ENCODE measurements around the gene KCNQ5.

Gene KCNQ5

GRCh38 chr6:72640615-72640930 lies 18.7 kb downstream of the KCNQ5 start:
- DNase-seq, result no peak

GRCh38 chr6:72642435-72642834 lies 20.6 kb downstream of the KCNQ5 start:
- DNase-seq, result no peak

- no peak for DNase-seq
Measured at GRCh38 chr6:72643214-72643613, 21.4 kb downstream of the KCNQ5 start.

- no peak for DNase-seq
Measured at GRCh38 chr6:72646604-72647485, 25.0 kb downstream of the KCNQ5 start.

GRCh38 chr6:72647489-72647888 lies 25.6 kb downstream of the KCNQ5 start:
- no peak for DNase-seq

- DNase-seq, result peak; percentile 39 to 51
Measured at GRCh38 chr6:72649032-72649984, 27.4 kb downstream of the KCNQ5 start.

- no peak for DNase-seq
Measured at GRCh38 chr6:72650081-72650745, 28.3 kb downstream of the KCNQ5 start.

GRCh38 chr6:72651174-72651573 lies 29.3 kb downstream of the KCNQ5 start:
- DNase-seq, result no peak

- DNase-seq, result no peak
Measured at GRCh38 chr6:72651967-72652956, 30.4 kb downstream of the KCNQ5 start.

- peak in 1 of 2 experiments; percentile 16 for DNase-seq
Measured at GRCh38 chr6:72653026-72653425, 31.2 kb downstream of the KCNQ5 start.

GRCh38 chr6:72654071-72654621 lies 32.3 kb downstream of the KCNQ5 start:
- no peak for DNase-seq

- no peak for DNase-seq
Measured at GRCh38 chr6:72657407-72658197, 35.7 kb downstream of the KCNQ5 start.

GRCh38 chr6:72659754-72660153 lies 37.9 kb downstream of the KCNQ5 start:
- no peak for DNase-seq

GRCh38 chr6:72661411-72661810 lies 39.5 kb downstream of the KCNQ5 start:
- no peak for DNase-seq

- DNase-seq, result no peak
Measured at GRCh38 chr6:72665599-72665998, 43.7 kb downstream of the KCNQ5 start.

GRCh38 chr6:72669324-72669723 lies 47.5 kb downstream of the KCNQ5 start:
- DNase-seq, result no peak

GRCh38 chr6:72672906-72673305 lies 51.0 kb downstream of the KCNQ5 start:
- no peak for DNase-seq

GRCh38 chr6:72674842-72675241 lies 53.0 kb downstream of the KCNQ5 start:
- DNase-seq, result no peak

GRCh38 chr6:72675396-72675795 lies 53.5 kb downstream of the KCNQ5 start:
- DNase-seq, result no peak

- no peak for DNase-seq
Measured at GRCh38 chr6:72676995-72677394, 55.1 kb downstream of the KCNQ5 start.

- DNase-seq, result no peak
Measured at GRCh38 chr6:72677740-72678139, 55.9 kb downstream of the KCNQ5 start.
